H7 (cell line): ENCODE results near the gene FGD3. TPM values are rescaled to one million over a fixed set of nuclear protein-coding genes. Genes with fewer than 3 reads are reported as not detected.

ENCODE experiments used
- DNase-seq: peaks from one replicate; pipeline ENCODE4 v3.0.0; 2012
- H3K27me3 ChIP-seq: 2 replicates; pipeline ENCODE4 v1.6.0; 2011; ENCODE audit warnings: mild to moderate bottlenecking, low read length; ENCODE audit not compliant: control insufficient read depth, insufficient read depth
- H3K36me3 ChIP-seq: replicated peaks from 2 replicates; pipeline ENCODE4 v1.5.1; 2011; ENCODE audit warnings: low read length; ENCODE audit not compliant: control insufficient read depth, insufficient read depth
- H3K4me3 ChIP-seq: 2 replicates; pipeline ENCODE4 v1.5.1; 2011; ENCODE audit warnings: low read depth, mild to moderate bottlenecking, control low read depth, low read length, moderate library complexity; ENCODE audit not compliant: insufficient read depth
- total RNA-seq: library from RNA; depleted of rRNA; stranded (reverse); fragments of >200 nt; shearing (Covaris generic); gene quantifications from 2 replicates; pipeline ENCODE4 v1.2.3, GENCODE V29; 2014

Gene FGD3
- total RNA-seq, 1 experiment from 2014 or later: 2.4 TPM

- Histone ChIP-seq H3K27me3 (no peaks in the 10 kb centered on the region), H3K4me3 (no peak overlapping the region), H3K36me3 (no peaks in the 10 kb centered on the region)
- no peak for DNase-seq
Observed at GRCh38 chr9:92965061-92965758, 17.9 kb downstream of the FGD3 start.

DNA sequence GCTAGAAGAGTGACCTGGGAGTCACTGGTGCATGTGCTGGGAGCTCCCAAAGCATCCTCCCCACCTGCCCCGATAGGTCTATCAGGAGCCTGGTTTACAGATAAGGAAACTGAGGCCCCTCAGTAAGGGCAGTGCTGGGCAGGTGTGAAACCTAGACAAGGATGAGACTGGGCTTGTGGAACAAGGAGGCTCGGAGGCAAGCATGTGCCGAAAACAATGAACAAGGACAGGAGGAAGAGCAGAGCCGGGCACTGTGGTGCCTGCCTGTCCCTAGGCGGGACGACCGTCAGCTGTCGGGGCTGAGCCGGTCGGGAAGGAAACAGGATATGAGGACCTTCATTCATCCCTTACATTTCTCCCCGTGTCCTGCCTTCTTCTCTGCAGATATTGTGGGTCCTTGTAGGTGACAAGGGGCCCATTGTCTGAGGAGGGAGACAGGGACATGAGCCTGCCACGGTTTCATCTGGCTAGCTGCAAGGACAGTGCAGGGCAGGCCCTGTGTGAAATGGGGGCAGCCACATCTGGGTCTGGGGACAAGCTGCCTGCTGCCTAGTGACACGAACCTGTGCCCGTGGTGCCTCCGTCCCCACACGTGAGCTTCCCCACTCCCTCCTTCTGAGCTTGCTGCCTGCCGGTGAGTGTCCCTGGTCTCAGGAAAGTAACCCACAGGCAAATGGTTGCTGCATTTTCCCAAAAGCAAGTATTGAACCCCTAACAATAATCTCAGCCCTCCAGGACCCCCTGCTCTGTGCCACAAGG lies 18.6 kb downstream of the FGD3 start:
- no peak overlapping the region for H3K4me3 ChIP-seq
- peak; percentile 24 for DNase-seq
- H3K36me3 ChIP-seq: no peaks in the 10 kb centered on the region
- H3K27me3 ChIP-seq: no peaks in the 10 kb centered on the region

DNA sequence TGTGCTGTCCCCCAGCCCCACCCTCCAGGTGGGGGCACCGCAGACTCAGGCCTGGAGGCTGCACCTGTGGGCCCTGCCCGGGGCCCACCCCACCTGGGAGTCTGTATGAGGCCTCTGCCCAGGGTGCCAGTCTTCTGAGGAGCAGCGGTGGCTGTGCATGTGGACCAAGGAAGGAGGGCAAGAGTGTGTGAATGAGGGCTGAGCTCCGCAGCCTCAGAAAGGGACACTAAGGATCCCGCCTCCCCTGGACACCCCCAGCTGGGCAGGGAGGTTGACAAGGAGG lies 19.1 kb downstream of the FGD3 start:
- Histone ChIP-seq H3K4me3 (no peak overlapping the region), H3K36me3 (no peaks in the 10 kb centered on the region), H3K27me3 (no peaks in the 10 kb centered on the region)
- DNase-seq: no peak

DNA sequence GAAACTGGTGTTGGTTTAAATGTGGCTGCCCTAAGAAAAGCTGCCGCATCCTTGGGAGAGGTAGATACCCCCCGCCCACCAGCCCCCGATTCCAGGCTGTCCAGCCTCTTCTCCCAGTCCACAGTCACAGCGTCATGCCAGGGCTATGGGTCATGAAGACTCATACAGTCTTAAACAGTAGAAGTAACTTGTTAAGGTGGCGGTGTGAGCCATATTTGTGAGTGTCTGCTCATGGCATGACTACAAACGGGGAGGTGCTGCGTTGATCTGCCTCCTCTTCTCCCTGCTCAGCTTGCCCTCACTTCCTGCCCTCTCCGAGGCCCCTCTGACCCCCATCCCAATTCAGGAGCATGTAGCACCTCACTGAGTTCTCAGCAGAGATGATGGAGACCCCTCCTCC lies 20.8 kb downstream of the FGD3 start:
- Histone ChIP-seq H3K27me3 (no peaks in the 10 kb centered on the region), H3K36me3 (no peaks in the 10 kb centered on the region), H3K4me3 (no peak overlapping the region)
- DNase-seq: no peak

DNA sequence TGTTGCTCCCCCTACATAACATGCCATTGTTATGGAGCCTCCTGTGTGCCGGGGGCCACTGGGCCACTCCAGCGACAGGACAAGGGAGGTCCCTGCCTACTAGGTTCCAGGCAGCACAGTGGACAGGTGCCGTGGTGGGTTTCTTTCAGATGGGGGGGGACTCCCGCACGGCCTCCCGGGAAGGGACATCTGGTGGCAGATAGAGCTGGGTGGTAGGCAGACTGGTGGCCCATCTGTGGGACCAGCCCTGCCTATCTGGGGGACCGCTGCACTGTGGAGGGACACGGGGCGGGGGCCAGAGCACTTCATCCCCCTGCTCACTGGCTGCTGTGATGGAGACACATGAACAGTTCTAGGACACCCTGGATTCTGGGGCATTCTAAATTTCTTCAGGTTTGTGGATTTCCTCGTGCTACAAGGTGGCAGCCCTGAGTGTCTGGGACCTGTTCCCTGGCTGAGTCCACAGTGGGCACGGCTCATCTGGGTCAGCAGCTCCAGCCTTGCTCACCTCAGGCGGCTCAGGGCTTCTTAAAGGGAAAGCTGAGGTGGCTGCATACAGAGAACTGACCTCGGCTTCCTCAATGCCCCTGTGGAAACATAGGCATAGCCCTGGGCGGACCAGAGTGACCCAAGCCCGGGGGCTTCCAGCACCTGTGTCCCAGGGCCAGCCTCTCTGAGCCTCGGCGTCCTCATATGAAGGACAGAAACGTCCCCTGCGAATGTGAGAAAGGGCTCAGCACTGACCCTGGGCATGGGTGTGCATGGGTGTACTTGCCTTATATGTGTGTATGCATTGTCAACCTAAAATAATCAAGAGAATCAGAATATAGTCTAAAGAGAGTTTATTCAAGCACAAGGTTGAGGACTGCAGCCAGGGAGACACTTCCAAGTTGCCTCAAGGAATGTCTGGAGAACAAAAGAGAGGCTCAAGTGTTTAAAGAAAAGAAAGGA lies 22.5 kb downstream of the FGD3 start:
- Histone ChIP-seq H3K27me3 (no peaks in the 10 kb centered on the region), H3K4me3 (no peak overlapping the region), H3K36me3 (no peaks in the 10 kb centered on the region)
- peak; percentile 59 for DNase-seq

GRCh38 chr9:92970467-92970923 lies 23.2 kb downstream of the FGD3 start:
- Histone ChIP-seq H3K36me3 (no peaks in the 10 kb centered on the region), H3K27me3 (no peaks in the 10 kb centered on the region), H3K4me3 (no peak overlapping the region)
- peak; percentile 90 for DNase-seq

DNA sequence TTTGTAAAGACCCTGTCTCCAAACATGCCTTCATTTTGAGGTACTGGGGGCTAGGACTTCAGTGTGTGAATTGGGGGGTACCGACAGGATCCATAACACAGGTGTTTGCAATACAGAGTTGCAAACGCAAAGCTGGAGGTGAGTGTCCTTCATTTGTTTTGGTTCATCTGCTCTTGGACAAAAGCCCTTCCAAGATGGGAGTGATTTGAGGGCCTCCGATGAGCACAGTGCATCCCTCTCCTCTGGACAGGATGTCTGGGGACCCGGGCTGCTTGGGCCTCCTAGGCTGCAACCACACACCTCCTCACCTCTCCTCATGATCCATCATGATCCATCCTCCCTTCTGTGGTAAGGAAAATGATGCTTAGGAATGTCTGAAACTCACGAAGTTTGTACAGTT lies 23.8 kb downstream of the FGD3 start:
- Histone ChIP-seq H3K27me3 (no peaks in the 10 kb centered on the region), H3K4me3 (no peak overlapping the region), H3K36me3 (no peaks in the 10 kb centered on the region)
- DNase-seq: no peak

- no peaks in the 10 kb centered on the region for H3K27me3 ChIP-seq
- no peak overlapping the region for H3K4me3 ChIP-seq
- no peaks in the 10 kb centered on the region for H3K36me3 ChIP-seq
- peak; percentile 85 for DNase-seq
Observed at GRCh38 chr9:92971776-92972175, 24.5 kb downstream of the FGD3 start.

DNA sequence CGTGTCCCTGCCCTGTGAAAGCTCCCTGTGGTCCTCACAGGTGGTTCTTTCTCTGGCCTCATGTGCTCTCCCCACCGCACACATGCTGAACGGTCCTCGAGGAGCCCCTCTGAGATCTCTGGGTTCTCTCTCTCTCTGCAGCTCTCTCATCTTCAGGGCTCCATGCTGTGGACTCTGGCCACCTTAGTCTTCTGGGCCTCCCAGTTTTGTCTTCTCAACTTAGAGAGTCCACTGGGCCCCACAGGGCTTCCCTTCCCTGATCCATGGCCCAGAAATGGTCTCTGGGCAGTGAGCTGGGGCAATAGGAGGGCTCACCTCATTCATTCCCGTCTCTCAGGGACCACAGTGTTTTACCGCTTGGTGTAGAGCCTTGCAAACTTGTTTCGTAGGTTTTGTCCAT lies 26.4 kb downstream of the FGD3 start:
- Histone ChIP-seq H3K36me3 (no peaks in the 10 kb centered on the region), H3K4me3 (no peak overlapping the region), H3K27me3 (no peaks in the 10 kb centered on the region)
- DNase-seq: no peak

DNA sequence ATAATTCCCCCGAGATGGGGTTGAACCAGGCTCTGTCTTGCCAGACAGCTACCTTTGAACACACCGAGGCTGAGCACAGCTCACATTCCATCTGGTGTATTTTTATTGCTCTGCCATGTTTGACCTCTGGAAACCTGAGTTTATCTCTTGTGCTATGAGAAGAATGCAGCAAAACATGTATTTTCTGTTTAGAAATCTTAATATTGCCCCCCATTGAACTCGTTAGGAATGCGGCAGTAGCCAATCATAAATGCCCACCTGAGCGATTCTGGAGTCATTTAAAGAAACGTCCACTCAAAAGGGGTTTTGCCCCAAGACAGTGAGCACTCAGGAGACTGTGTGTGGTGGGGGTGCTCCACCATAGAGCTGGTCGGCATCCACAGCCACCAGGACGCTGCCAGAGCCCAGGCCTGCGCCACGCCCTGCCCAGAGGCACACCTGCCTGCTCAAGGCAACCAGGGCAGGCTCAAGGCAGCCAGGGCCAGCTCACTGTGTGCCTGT lies 26.9 kb downstream of the FGD3 start:
- Histone ChIP-seq H3K36me3 (no peaks in the 10 kb centered on the region), H3K27me3 (no peaks in the 10 kb centered on the region), H3K4me3 (no peak overlapping the region)
- DNase-seq: peak; percentile 23

DNA sequence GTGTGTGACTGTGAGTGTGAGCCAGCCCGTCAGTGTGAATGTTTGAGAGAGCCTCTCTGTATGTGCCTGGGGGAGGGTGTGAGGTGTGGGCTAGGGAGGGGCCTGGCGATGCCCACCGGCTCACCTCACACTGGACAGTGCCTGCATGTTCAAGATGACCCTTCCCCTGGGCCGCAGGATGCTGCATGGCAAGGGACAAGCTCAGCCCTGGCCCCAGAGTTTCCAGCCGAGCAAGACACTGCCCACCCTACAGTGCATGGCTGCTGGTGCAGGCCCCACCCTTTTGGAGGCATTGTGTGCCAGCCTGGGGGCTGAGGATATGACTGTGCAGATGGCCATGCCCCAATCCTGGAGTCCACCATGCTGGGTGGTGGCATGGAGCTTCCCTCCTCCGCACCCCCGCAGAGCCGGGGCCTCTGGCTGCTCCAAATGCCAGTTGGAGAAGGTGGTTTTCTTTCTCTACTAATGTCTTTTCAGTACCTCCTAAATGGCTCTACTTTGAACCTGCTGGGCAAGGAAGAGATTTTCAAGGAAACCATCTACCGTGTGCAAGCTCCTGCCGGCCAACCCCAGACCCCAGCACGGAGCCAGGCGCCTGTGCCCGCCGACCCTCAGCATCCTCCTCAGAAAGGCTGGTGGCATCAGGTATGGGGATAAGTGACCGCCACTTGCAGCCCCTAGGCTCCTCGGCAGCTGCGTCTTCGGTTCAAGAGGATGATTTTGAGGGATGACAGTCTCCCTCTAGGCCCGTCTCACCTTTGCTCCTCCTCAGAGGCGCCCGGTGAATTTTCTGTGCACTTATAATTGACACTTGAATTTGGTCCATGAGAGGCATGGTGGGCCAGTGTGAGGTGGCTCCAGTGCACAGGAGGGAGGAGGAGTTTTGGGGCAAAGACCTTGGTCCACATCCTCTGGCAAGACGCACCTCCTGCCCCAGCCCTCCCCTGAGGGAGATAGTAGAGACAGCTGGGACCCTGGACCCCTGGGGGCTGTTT lies 27.7 kb downstream of the FGD3 start:
- H3K4me3 ChIP-seq: no peak overlapping the region
- peak; percentile 39 for DNase-seq
- no peaks in the 10 kb centered on the region for H3K27me3 ChIP-seq
- no peaks in the 10 kb centered on the region for H3K36me3 ChIP-seq

- Histone ChIP-seq H3K36me3 (no peaks in the 10 kb centered on the region), H3K27me3 (no peaks in the 10 kb centered on the region), H3K4me3 (no peak overlapping the region)
- DNase-seq: peak; percentile 39
Observed at GRCh38 chr9:92976431-92976830, 29.1 kb downstream of the FGD3 start.

DNA sequence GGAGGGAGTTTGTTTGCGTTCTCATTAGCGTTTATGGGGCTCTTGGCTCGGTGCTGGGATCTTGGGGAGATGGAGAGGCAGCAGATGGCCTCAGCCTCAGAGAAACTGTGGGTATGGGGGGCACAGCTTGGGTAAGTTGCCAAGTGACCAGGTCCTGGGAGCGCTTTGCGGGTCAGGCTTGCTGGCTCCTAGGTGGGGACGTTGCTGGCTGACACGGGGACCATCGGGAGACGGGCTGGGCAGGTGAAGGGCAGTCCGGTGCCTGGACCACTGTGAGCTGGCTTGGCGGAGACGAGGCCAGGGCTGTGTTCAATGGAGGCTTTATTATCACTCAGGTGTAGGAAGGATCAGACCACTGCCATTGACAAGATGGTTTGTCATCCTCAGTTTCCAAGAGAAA lies 30.0 kb downstream of the FGD3 start:
- no peaks in the 10 kb centered on the region for H3K27me3 ChIP-seq
- no peak for DNase-seq
- no peak overlapping the region for H3K4me3 ChIP-seq
- no peaks in the 10 kb centered on the region for H3K36me3 ChIP-seq
